Spleen (tissue), 7 donors: ENCODE measurements around the gene HNRNPC.

ENCODE experiments used
- CTCF ChIP-seq, 11 experiments: fragments of 200-600 bp in 7 of 11; fragments of 450-650 bp in 4 of 11; sonication (generic) in 4 of 11; IDR thresholded peaks in 8 of 11; conservative IDR thresholded peaks in 3 of 11; 1 replicate in 7 of 11; 2 replicates in 4 of 11; pipeline versions ENCODE4 v1.4.0 to v1.8.0; 2016 to 2021; ENCODE audit warnings: antibody characterized with exemption in 11 of 11, inconsistent platforms in 4 of 11, mild to moderate bottlenecking in 1 of 11
- POLR2A ChIP-seq, 3 donors: fragments of 450-650 bp; IDR thresholded peaks; one replicate each; pipeline ENCODE4 v1.5.1; 2017; ENCODE audit warnings: antibody characterized with exemption in 3 of 3, mild to moderate bottlenecking in 1 of 3
- donor health status: DM: no; HTN: no; CAD: no; lungs with moderate emphysema.
- donor health status: DM: no; HTN: no; CAD: no.
- donor health status: DM: no; HTN: no; CAD: no.

GRCh38 chr14:21185491-21185890 lies 83.8 kb downstream of the HNRNPC start:
- TF ChIP-seq CTCF (IDR thresholded peaks at IDR 0.05 in 8 of 11, conservative IDR thresholded peaks at IDR 0.05 in 3 of 11): no peak
- no peak for TF ChIP-seq POLR2A (IDR thresholded peaks at IDR 0.05)
